T-helper 9 cell (primary cell): Measurements from ENCODE around the gene POU2F2.

ENCODE experiments used
- DNase-seq: peaks from one replicate; pipeline ENCODE4 v3.0.0-alpha.2; 2020

Gene POU2F2

DNA sequence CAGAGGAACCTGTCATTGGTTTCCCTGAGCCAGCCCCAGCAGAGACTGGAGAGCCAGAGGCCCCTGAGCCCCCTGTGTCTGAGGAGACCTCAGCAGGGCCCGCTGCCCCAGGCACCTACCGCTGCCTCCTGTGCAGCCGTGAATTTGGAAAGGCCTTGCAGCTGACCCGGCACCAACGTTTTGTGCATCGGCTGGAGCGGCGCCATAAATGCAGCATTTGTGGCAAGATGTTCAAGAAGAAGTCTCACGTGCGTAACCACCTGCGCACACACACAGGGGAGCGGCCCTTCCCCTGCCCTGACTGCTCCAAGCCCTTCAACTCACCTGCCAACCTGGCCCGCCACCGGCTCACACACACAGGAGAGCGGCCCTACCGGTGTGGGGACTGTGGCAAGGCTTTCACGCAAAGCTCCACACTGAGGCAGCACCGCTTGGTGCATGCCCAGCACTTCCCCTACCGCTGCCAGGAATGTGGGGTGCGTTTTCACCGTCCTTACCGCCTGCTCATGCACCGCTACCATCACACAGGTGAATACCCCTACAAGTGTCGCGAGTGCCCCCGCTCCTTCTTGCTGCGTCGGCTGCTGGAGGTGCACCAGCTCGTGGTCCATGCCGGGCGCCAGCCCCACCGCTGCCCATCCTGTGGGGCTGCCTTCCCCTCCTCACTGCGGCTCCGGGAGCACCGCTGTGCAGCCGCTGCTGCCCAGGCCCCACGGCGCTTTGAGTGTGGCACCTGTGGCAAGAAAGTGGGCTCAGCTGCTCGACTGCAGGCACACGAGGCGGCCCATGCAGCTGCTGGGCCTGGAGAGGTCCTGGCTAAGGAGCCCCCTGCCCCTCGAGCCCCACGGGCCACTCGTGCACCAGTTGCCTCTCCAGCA, 52.1 kb downstream of the POU2F2 start:
- no peak for DNase-seq

DNA sequence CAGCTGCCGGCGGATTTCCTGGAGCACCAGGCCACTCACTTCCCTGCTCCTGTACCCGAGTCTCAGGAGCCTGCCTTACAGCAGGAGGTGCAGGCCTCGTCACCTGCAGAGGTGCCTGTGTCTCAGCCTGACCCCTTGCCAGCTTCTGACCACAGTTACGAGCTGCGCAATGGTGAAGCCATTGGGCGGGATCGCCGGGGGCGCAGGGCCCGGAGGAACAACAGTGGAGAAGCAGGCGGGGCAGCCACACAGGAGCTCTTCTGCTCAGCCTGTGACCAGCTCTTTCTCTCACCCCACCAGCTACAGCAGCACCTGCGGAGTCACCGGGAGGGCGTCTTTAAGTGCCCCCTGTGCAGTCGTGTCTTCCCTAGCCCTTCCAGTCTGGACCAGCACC, 53.0 kb downstream of the POU2F2 start:
- no peak for DNase-seq

DNA sequence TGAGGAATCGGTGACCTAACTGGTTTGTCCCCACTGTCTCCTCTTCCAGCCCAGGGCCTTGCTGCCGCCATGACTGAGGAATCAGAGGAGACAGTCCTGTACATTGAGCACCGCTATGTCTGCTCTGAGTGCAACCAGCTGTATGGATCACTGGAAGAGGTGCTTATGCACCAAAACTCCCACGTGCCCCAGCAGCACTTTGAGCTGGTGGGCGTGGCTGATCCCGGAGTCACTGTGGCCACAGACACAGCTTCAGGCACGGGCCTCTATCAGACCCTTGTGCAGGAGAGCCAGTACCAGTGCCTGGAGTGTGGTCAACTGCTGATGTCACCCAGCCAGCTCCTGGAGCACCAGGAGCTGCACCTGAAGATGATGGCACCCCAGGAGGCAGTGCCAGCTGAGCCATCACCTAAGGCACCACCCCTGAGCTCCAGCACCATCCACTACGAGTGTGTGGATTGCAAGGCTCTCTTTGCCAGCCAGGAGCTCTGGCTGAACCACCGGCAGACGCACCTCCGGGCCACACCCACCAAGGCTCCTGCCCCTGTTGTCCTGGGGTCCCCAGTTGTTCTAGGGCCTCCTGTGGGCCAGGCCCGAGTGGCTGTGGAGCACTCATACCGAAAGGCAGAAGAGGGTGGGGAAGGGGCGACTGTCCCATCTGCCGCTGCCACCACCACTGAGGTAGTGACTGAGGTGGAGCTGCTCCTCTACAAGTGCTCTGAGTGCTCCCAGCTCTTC, 53.5 kb downstream of the POU2F2 start:
- no peak for DNase-seq

DNA sequence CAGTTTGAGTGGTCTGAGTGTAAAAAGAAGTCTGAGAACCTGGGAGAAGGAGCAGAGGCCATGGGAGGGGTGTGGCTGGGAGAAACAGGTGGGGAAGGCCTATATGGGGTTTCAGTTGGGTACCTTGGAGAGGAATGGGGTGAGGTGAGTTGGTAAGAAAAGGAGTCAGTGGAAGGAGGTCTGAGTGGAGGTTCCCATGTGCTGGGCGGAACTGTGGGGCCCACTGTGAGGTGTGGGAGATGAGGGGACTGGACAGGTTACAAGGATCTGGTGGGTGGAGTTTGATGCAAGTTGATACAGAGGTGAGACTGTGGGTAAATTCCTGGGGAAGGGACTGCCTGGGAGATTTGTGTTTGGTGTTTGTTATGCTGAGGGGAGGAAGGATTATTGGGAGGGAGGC, 54.2 kb downstream of the POU2F2 start:
- DNase-seq = no peak

DNA sequence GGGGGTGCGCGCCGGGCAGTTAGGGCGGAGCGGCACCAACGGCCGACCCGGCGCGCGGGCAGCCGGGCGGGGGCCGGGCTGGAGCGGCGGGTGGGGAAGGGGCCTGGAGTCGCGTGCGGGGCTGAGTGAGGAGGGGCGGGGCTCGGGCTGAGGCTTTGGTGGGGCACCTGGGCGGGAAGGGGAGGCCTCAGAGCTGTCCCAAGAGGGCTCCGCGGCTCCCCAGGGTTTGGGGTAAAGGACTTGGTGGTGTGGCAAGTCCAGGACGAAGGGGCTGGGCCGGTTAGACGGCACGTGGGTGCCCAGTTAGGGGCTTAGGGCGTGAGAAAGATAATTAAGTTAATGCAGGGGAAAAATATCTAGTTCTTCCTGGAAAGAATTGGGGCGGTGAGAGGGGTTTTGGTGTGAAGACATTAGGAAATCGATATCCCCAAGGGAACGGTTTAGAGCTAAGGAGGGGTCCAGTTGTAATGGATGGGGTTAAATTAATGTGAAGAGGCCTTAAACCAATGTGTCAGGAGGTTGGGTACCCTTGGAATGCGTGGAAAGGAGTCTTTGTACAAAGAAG, 55.8 kb downstream of the POU2F2 start:
- peak; percentile 42 for DNase-seq

DNA sequence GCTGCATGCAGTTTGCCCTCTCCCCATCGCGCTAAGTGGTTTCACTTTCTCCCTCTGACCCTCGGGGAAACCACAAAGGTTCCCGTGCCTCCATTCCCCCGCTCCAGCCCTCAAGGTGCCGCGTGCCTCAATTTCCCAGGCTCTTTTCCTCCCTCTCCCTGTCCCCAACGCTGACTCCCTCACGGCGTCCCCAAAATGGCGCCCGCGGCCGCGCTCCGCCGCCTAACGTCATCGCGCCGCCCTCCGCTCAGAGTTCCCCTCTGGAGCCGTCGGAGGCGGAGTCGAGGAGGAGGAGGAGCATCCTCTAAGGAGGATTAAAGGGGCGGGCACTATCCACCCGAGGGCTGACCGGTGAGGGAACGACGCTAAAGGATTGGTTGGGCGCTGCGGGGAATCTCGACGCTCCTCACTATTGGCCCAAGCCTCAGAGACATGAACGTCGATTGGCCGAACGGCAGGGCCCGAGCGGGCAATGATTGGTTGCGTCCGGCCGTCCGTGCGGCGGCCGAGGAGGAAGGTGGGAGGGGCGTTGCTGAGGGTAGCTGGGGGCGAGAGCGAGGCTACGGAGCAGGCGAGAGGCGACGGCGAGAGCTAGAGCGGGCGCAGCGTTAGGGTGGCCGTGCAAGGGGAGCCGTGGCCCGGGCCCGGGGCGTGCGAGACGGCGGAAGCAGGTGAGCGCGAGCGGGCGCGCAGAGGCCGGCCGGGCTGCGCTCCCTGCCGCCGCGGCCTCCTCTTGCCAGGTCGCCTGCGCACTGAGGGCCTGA, 56.4 kb downstream of the POU2F2 start, which contains the start of gene ZNF574:
Gene ZNF574 (plus strand): TSS at position 551 of the 764 bp plus-strand sequence. CDS start 2,441 bp downstream, outside the sequence.
- DNase-seq = peak; percentile 94

DNA sequence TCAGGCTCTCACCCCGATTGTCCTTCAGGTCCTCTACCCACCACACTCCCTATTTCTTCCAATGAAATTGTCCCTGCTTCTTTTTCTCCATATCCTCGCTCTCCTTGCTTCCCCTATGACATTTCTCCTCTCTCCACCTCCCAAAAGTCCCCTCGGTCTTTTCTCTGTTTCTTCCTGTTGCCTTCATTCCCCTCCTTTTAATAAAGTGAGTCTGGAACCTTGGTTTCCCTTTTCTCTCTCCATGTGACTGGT, 57.0 kb downstream of the POU2F2 start:
- DNase-seq = no peak

DNA sequence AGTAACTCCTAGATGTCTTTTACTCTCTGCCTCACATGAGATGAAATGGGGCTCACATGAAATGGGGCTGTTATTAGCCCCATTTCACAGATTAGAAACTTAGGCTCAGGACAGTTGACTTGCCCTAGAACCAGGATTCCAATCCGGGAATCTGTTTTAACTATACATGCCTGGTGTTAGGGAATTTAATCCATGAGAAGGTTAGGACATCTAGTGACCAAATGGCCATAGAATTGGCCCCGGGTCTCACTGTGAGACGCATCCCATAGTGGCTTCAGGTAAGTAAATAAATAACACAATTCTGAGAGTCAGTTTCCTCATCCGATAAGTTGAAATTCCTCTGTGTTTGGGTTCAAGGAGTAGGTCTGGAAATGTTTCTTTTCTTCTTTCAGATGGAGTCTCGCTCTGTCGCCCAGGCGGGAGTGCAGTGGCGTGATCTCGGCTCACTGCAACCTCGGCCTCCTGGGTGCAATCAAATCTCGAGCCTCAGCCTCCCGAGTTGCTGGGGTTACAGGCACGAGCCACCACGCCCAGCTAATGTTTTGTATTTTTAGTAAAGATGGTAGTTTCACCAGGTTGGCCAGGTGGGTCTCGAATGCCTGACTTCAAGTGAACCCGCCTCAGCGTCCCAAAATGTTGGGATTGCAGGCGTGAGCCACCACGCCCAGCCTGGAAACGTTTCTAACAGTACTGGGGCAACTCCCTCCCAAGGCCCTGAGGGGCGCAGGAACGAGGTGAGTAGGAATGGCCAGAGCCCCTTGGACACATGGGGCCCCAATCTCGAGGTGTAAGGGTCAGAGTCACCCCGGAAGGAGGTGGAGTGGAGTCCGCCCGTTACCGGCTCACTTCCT, 57.5 kb downstream of the POU2F2 start:
- no peak for DNase-seq

DNA sequence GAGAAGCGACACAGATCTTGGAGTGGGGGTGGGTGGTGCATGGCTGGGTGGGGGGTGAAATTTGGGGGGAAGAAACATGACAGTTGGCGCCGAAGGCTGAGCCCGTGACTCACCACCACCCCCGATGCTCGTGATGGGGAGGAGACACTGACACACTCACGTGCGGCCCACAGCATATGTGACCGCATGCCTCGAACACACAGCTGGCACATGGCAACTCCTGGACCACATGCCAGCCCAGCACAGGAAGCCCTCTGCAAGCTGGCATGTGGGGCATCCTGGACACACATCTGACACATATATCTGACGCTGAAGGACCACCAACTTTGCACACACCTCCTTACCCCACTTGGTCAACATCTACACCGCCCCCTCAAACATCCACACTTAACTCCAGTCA, 61.0 kb downstream of the POU2F2 start:
- DNase-seq = no peak

DNA sequence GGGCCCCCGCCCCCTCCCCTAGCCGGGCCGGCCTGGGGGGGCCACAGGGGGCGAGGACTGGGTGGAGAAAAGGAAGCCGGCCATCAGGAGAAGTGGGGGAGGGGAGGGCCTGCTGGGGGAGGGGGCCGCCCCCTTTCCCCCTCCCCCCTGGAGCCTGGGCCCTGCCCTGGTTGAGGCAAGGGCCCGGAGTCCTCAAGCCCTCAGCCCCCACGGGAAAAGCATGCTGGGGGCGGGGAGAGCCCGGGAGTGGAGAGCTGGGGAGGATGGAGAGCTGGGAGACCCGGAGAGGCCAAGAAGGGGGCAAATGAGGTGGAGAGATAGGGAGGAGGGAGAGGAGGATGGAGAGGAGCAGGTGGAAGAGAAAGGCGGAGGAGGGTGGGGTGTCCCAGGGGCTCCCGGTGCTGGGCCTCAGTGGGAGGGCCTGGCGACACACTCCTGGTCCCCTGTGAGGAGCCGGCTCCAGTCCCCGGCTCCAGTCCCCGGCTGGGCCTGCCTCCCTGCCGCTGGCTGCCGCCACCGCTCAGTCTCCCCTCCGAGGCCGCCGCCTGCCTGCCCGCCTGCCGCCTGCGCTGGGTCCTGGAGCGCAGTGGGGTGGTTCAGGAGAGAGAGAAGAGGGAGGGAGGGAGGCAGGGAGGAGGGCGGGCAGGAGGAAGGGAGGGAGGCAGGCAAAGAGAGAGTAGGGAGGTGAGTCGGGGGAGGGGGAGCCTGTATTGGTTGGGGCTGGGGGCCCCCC, 62.5 kb downstream of the POU2F2 start, which contains the start of gene GRIK5:
Gene GRIK5 (minus strand): TSS at position 588 of the 733 bp plus-strand sequence. CDS start 4,436 bp downstream, outside the sequence.
- DNase-seq = no peak

DNA sequence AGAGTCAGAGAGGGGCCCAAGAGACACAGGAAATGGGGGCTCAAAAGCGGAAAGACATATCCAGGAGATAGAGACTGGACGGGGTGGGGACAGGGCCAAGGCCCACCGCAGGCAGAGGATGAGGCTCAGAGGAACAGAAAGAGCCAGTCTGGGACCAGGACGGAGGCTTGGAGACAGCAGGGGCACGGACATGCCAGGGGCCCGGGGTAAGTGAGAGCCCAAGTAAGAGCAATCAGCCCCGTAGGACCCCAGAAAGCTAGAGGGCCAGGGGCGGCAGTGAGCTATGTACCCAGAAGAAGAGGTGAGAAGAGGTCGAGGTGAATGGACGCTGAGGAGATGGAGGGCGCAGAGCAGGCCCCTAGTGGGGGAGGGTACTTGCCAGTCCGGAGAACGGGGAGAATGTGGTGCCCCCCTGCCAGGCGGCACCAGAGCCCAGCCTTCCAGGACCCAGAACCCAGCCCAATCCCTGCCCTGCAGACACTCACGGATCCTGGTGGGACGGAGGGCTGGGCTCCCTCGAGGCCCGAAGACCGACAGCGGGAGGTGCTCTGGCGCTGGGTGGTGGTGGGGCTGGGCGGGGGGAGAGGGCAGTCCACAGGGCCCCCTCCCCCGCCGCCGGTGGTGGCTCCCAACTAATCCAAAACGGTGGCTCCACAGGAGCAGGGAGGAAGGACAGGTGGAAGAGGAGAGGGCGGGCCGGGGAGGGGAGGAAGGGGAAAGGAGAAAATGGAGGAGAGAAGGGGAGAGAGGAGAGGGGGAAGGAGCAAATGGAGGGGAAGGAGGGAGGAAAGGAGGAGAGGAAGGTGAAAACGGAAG, 63.3 kb downstream of the POU2F2 start:
- DNase-seq = no peak

DNA sequence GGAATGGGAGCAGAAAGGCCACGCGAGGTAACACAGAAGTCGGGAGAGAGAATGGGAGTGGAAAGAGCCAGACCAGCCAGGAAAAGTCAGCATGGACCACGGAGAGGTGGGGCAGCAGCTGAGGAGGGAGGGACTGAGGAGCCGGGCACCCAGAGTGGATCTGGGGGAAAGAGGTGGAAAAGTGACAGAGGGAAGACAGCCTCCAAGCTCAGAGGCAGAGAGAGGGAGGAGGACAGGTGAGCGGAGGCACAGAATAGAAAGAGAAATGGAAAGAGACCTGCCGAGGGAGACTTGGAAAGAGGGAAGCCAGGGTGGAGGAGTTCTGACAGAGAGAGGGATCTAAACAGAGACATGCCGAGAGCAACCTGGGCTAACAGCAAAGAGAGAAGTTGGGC, 63.9 kb downstream of the POU2F2 start:
- DNase-seq = no peak

DNA sequence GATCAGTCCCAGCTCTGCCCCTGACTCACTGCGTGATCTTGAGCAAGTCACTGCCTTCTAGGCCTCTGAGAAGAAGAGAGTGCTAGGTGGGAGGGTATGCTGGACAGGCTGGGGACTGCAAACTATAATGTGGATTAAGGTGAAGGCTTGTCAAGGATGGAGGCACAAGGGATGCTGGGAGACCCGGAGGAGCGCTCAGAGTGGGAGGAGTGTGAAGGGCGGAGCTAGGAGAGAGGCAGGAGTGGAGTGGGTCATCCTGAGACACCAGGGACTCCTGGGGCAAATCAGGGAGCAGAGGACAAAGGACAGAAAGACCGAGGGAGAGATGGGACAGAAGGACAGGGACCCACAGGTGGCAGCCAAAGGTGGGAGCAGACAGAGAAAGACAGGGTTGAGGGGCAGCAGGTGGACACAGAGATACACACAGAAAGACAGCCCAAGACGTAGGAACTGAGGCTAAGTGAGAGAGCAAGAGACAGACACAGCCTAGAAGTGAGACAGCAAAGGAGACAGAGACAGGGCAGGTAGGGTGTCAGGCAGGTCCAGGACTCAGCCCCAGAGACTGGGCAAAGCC, 64.8 kb downstream of the POU2F2 start:
- no peak for DNase-seq

DNA sequence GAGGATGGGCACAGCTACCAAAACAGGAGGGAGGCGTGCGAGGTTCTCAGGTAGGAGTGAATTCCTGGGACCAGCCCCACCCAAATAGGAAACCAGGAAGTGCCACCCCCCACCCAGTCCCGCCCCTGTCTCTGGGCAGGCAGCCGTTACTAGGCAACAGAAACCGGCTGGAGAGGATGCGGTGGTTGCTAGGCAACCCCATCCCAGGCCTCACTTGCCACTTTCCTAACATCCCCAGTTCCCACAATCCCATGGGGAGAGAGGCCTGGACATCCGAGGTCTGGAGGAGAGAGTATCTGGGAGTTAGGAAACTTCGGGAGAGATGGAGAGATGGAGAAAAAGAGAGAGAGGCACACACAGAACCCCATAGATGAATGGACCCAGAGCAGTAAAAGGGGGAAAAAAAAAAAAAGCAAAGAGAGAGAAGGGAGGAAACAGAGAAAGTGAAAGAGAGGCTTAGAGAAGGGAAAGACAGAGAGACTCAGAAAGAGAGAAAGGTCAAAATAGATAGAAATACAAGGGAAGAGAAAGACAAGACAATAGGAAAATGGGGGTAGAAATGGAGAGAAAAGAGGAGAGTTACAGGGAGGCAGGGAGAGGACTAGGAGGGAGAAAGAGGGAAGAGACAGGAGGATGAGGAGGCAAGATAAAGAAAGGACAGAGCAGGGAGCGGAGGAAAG, 66.0 kb downstream of the POU2F2 start:
- no peak for DNase-seq

DNA sequence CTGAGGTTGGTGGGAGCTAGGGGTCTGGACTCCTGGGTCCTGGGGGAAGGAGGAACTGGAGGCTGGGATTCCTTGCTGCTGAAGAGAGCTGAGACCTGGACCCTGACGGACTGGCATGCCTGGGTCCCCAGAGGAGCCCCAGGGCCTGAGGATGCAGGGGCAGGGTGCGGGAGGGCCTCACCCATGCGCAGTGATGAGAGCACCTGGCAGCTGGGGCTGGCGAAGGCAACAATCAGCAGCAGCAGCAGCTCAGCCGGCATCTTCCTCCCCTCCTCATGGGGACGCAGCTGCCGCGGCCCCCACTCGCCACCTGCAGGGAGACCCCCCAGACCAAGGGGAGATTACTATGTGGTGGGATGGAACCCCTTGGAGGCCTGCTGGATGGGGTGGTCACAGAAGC, 66.7 kb downstream of the POU2F2 start:
- DNase-seq = no peak

DNA sequence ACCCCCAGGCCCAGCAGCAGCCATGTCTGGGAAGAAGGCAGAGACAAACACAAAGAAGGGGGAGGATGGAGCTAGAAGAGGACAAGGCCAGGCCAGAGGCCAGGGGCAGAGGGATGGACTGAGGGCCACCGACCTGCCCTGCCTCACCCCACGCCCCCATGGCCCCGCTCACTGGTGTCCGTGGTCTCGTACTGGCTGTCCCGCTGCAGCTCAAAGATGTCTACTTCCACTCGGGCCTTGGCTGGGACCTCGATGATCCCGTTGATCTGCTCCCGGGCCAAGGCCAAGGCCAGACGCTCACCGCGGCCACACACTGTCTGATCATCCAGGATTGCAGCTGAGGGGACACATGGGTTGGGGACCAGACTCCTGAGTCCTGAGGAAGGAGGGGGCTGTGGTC, 67.2 kb downstream of the POU2F2 start:
- no peak for DNase-seq

DNA sequence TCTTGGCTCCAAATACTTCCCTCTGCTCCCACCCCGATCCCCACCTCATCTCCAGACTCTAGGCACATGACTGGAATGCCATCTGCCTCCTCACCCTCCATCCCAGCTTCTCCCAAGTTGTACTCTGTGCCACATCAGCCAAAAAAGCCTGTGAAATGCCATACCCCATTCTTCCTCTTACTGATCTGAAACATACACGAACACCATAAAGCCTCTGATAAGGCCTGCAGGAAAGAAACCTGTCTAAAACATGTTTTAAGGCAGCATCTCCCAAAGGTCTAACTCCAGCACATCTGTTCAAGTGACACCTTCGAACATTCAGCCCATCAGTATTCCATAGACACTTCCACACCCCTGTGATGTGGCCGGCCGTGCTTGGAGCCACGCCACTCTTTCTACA, 67.8 kb downstream of the POU2F2 start:
- no peak for DNase-seq

DNA sequence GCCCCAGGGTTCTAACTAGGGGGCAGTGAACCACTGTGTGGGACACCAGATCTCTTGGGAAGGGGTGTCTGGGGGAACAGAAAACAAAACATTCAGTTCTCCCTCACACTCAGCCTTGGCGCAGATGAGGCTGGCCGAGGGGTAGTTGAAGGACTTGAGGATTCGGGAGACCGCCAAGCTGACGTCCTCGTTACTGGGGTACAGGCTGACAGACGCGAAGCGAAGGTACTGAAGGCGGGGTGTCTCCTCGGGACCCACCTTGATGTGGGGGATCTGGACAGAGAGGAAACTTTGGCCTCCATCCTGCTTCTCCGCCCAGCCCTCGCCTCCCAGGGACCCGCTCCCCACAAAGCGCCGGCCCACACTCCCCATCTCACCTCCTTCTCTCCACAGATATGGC, 69.9 kb downstream of the POU2F2 start:
- no peak for DNase-seq

DNA sequence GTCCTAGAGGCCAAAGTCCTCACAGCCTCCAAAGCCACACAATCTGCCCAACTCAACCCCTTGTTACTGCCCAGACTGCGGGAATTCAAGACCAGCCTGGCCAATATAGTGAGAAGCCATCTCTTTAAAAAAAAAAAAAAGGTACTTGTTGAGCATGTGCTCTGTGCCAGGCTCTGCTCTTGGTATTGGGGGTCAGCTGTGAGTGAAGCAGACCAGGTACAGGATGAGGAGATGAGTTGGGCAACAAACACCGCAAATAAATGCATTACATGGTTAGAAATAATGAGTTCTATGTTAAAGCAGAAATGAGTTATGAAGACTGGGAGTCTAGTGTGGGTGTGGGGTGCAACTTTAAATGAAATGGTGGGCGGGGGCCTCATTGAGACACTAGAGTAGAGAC, 72.1 kb downstream of the POU2F2 start:
- no peak for DNase-seq

DNA sequence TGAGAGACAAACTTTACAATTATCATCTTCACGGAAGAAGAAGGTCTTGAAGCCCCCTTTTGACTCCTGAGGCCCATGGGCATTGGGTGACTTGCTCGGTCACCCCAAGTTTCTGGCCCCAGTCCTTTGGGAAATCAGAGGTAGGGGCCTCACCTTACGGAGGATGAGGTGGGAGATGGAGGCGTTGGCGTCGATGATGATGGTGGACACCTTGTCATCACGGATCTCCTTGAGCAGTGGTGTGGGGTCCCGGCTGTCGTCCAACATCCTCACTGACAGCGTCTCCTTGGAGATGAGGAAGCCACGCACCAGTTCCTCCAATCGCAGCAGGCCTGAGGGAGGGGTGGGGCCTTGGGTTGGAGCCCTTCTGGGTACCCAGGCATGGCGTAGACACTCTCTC, 73.0 kb downstream of the POU2F2 start:
- no peak for DNase-seq
